ENCODE results near the gene EPHA3. TPM values are rescaled to one million over a fixed set of nuclear protein-coding genes. Genes with fewer than 3 reads are reported as not detected.

The EPHA3 gene
- total and polyA plus RNA-seq, 8 donors: 0.29 to 33.9 (median 0.81) TPM

- intact Hi-C loops (cut with DNase I; ENCODE audit: low total_unique reads): no loop called here
Measured at GRCh38 chr3:89155811-89156210, 48.4 kb downstream of the EPHA3 start.

GRCh38 chr3:89157575-89157974 is 50.2 kb downstream of the EPHA3 start:
- H3K4me1 ChIP-seq: no peaks in the 10 kb centered on the region
- no peaks in the 10 kb centered on the region for H3K27me3 ChIP-seq
- no peak for DNase-seq
- intact Hi-C loops (cut with DNase I; ENCODE audit: low total_unique reads): no loop called here
- no peak overlapping the region for H3K4me3 ChIP-seq
- no peaks in the 10 kb centered on the region for H3K9me3 ChIP-seq
- TF ChIP-seq EP300 (IDR thresholded peaks at IDR 0.05) (no peak), CTCF (IDR thresholded peaks at IDR 0.05) (no peak), POLR2A (IDR thresholded peaks at IDR 0.05) (no peak)
- WGBS, 5 donors: 91 to 97% (median 94%) methylated on average over 3 of the region's 3 CpGs
- no peak overlapping the region for H3K27ac ChIP-seq
- H3K36me3 ChIP-seq: no peaks in the 10 kb centered on the region

More at GRCh38 chr3:89155811-89156210, 48.4 kb downstream of the EPHA3 start:
- H3K4me3 ChIP-seq: no peak overlapping the region
- peak in 1 of 2 donors; percentile 8 for DNase-seq
- 70 to 80% (median 78%) methylated on average over 6 of the region's 6 CpGs for WGBS, 5 donors
- H3K27me3 ChIP-seq: no peaks in the 10 kb centered on the region
- no peaks in the 10 kb centered on the region for H3K9me3 ChIP-seq
- H3K4me1 ChIP-seq: no peaks in the 10 kb centered on the region
- no peak overlapping the region for H3K27ac ChIP-seq
- TF ChIP-seq POLR2AphosphoS5 (IDR thresholded peaks at IDR 0.05): no peak
- no peak for TF ChIP-seq CTCF (IDR thresholded peaks at IDR 0.05)
- TF ChIP-seq POLR2A (IDR thresholded peaks at IDR 0.05): no peak
- TF ChIP-seq EP300 (IDR thresholded peaks at IDR 0.05): no peak
- H3K36me3 ChIP-seq: no peaks in the 10 kb centered on the region

GRCh38 chr3:89159605-89160004 is 52.2 kb downstream of the EPHA3 start:
- WGBS, 5 donors: 91 to 99% (median 98%) methylated on average over 2 of the region's 2 CpGs

GRCh38 chr3:89164774-89165173 is 57.4 kb downstream of the EPHA3 start:
- TF ChIP-seq EP300 (IDR thresholded peaks at IDR 0.05) (no peak), POLR2A (IDR thresholded peaks at IDR 0.05) (no peak), POLR2AphosphoS5 (IDR thresholded peaks at IDR 0.05) (no peak), CTCF (IDR thresholded peaks at IDR 0.05) (no peak)
- DNase-seq: no peak
- H3K27ac ChIP-seq: no peak overlapping the region
- no peaks in the 10 kb centered on the region for H3K27me3 ChIP-seq
- no peaks in the 10 kb centered on the region for H3K9me3 ChIP-seq
- no peaks in the 10 kb centered on the region for H3K36me3 ChIP-seq
- intact Hi-C loops (cut with DNase I; ENCODE audit: low total_unique reads): no loop called here
- H3K4me1 ChIP-seq: no peaks in the 10 kb centered on the region
- H3K4me3 ChIP-seq: no peak overlapping the region

More at GRCh38 chr3:89159605-89160004, 52.2 kb downstream of the EPHA3 start:
- Histone ChIP-seq H3K27me3 (no peaks in the 10 kb centered on the region), H3K36me3 (no peaks in the 10 kb centered on the region), H3K27ac (no peak overlapping the region), H3K4me1 (no peaks in the 10 kb centered on the region), H3K9me3 (no peaks in the 10 kb centered on the region), H3K4me3 (no peak overlapping the region)
- DNase-seq: no peak
- TF ChIP-seq EP300 (IDR thresholded peaks at IDR 0.05) (no peak), CTCF (IDR thresholded peaks at IDR 0.05) (no peak), POLR2A (IDR thresholded peaks at IDR 0.05) (no peak), POLR2AphosphoS5 (IDR thresholded peaks at IDR 0.05) (no peak)
- intact Hi-C loops (cut with DNase I; ENCODE audit: low total_unique reads): no loop called here

Measured in stomach (tissue), 9 donors.